Measurements from ENCODE around the gene MRTFA. TPM values are rescaled to one million over a fixed set of nuclear protein-coding genes. Genes with fewer than 3 reads are reported as not detected.

The MRTFA gene
- total and polyA plus RNA-seq, 9 of the 15 experiments (the other 6 are each of a cell fraction or from before 2014, with no cell fraction given), result 0.84 to 21.1 (median 3.7) TPM

DNA sequence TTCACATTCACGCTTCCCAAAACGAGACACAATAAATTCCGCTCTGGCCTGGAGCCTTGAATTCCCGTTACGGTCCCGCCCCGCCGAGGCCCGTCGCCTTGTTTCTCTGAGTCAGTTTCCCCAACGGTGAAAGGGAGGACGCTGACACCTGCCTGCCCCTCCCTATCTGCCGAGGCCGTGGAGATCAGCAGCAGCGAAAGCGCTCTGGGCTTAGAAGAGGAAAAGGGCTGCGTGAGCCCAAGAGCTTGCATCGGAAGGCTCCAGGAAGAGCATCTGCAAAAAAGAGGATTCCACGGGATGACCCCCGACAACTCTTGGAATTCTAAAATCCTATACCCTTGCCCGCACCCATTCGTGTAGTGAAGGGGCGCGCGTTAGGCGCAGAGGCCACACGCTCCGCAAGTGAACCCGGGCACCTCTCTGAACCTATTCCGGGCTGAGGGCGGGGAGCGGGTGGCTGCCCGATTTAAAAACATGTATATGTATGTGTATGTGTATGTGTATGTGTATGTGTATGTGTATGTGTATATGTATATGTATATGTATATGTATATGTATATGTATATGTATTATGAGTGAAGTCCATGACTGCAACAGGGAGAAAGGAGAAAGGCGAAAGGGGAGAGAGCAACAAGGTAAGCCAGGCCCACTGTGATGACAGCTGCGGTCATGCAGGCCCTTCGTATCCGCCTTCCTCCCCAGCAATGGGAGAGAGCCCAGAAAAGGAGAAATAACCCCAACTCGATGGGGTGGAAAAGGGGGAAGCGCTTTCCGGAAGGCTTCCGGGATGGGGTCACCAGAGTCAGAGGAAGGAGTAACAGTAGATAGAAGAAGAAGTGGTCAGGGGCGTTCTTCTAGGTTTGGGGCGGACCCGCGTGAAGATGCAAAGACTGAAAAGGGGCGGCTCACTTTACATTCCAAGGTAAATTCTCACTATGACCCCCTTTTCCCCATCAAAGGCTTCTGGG lies 948 bp upstream of the MRTFA start (continued):
- TF ChIP-seq, protein P1, sequence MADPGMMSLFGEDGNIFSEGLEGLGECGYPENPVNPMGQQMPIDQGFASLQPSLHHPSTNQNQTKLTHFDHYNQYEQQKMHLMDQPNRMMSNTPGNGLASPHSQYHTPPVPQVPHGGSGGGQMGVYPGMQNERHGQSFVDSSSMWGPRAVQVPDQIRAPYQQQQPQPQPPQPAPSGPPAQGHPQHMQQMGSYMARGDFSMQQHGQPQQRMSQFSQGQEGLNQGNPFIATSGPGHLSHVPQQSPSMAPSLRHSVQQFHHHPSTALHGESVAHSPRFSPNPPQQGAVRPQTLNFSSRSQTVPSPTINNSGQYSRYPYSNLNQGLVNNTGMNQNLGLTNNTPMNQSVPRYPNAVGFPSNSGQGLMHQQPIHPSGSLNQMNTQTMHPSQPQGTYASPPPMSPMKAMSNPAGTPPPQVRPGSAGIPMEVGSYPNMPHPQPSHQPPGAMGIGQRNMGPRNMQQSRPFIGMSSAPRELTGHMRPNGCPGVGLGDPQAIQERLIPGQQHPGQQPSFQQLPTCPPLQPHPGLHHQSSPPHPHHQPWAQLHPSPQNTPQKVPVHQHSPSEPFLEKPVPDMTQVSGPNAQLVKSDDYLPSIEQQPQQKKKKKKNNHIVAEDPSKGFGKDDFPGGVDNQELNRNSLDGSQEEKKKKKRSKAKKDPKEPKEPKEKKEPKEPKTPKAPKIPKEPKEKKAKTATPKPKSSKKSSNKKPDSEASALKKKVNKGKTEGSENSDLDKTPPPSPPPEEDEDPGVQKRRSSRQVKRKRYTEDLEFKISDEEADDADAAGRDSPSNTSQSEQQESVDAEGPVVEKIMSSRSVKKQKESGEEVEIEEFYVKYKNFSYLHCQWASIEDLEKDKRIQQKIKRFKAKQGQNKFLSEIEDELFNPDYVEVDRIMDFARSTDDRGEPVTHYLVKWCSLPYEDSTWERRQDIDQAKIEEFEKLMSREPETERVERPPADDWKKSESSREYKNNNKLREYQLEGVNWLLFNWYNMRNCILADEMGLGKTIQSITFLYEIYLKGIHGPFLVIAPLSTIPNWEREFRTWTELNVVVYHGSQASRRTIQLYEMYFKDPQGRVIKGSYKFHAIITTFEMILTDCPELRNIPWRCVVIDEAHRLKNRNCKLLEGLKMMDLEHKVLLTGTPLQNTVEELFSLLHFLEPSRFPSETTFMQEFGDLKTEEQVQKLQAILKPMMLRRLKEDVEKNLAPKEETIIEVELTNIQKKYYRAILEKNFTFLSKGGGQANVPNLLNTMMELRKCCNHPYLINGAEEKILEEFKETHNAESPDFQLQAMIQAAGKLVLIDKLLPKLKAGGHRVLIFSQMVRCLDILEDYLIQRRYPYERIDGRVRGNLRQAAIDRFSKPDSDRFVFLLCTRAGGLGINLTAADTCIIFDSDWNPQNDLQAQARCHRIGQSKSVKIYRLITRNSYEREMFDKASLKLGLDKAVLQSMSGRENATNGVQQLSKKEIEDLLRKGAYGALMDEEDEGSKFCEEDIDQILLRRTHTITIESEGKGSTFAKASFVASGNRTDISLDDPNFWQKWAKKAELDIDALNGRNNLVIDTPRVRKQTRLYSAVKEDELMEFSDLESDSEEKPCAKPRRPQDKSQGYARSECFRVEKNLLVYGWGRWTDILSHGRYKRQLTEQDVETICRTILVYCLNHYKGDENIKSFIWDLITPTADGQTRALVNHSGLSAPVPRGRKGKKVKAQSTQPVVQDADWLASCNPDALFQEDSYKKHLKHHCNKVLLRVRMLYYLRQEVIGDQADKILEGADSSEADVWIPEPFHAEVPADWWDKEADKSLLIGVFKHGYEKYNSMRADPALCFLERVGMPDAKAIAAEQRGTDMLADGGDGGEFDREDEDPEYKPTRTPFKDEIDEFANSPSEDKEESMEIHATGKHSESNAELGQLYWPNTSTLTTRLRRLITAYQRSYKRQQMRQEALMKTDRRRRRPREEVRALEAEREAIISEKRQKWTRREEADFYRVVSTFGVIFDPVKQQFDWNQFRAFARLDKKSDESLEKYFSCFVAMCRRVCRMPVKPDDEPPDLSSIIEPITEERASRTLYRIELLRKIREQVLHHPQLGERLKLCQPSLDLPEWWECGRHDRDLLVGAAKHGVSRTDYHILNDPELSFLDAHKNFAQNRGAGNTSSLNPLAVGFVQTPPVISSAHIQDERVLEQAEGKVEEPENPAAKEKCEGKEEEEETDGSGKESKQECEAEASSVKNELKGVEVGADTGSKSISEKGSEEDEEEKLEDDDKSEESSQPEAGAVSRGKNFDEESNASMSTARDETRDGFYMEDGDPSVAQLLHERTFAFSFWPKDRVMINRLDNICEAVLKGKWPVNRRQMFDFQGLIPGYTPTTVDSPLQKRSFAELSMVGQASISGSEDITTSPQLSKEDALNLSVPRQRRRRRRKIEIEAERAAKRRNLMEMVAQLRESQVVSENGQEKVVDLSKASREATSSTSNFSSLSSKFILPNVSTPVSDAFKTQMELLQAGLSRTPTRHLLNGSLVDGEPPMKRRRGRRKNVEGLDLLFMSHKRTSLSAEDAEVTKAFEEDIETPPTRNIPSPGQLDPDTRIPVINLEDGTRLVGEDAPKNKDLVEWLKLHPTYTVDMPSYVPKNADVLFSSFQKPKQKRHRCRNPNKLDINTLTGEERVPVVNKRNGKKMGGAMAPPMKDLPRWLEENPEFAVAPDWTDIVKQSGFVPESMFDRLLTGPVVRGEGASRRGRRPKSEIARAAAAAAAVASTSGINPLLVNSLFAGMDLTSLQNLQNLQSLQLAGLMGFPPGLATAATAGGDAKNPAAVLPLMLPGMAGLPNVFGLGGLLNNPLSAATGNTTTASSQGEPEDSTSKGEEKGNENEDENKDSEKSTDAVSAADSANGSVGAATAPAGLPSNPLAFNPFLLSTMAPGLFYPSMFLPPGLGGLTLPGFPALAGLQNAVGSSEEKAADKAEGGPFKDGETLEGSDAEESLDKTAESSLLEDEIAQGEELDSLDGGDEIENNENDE (IDR thresholded peaks at IDR 0.05; ENCODE audit: low read depth, low read length), result no peak
- TF ChIP-seq SMARCB1 (IDR thresholded peaks at IDR 0.05; ENCODE audit: insufficient read length, low read depth) (no peak), ZC3H4 (CRISPR knock-in tag; IDR thresholded peaks at IDR 0.05; ENCODE audit: borderline replicate concordance) (peak; percentile 94; the same call in 1 of the 2 replicates)
- TF ChIP-seq, protein P2, sequence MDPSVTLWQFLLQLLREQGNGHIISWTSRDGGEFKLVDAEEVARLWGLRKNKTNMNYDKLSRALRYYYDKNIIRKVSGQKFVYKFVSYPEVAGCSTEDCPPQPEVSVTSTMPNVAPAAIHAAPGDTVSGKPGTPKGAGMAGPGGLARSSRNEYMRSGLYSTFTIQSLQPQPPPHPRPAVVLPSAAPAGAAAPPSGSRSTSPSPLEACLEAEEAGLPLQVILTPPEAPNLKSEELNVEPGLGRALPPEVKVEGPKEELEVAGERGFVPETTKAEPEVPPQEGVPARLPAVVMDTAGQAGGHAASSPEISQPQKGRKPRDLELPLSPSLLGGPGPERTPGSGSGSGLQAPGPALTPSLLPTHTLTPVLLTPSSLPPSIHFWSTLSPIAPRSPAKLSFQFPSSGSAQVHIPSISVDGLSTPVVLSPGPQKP (CRISPR knock-in tag; IDR thresholded peaks at IDR 0.05), result no peak
